Left lung (tissue), 10 donors: ENCODE results near the gene DOCK8. TPM values are rescaled to one million over a fixed set of nuclear protein-coding genes. Genes with fewer than 3 reads are reported as not detected.
A peak's percentile ranks its signal among the peaks of the same experiment; 100 is the strongest.

Source experiments
- ATAC-seq: fragments of 200-7000 bp; cut with Tn5 transposase; one replicate; pipeline ENCODE4 v1.9.1; 2020; ENCODE audit warnings: moderate library complexity
- DNase-seq, 4 donors: peaks; one replicate each; pipeline ENCODE4 v3.0.0-alpha.2; 2013 to 2020
- H3K27ac ChIP-seq, 2 donors: fragments of 200-600 bp; sonication (generic) in 1 of 2; one replicate each; pipeline versions ENCODE4 v1.5.0 to v1.8.0; 2020 to 2021
- H3K27me3 ChIP-seq, 2 donors: fragments of 200-600 bp; sonication (generic) in 1 of 2; one replicate each; pipeline versions ENCODE4 v1.5.0 to v1.8.0; 2020 to 2021
- H3K36me3 ChIP-seq, 2 donors: fragments of 200-600 bp; sonication (generic) in 1 of 2; one replicate each; pipeline versions ENCODE4 v1.5.0 to v1.8.0; 2020 to 2021
- H3K4me1 ChIP-seq, 2 donors: fragments of 200-600 bp; one replicate each; pipeline ENCODE4 v1.8.0; 2021
- H3K4me3 ChIP-seq, 2 donors: fragments of 200-600 bp; sonication (generic) in 1 of 2; one replicate each; pipeline versions ENCODE4 v1.5.0 to v1.8.0; 2020 to 2021; ENCODE audit warnings: mild to moderate bottlenecking in 1 of 2
- H3K9me3 ChIP-seq, 2 donors: fragments of 200-600 bp; sonication (generic) in 1 of 2; one replicate each; pipeline versions ENCODE4 v1.5.0 to v1.8.0; 2020 to 2021
- CTCF ChIP-seq, 2 donors: fragments of 200-600 bp; sonication (generic) in 1 of 2; IDR thresholded peaks; one replicate each; pipeline versions ENCODE4 v1.5.0 to v1.8.0; 2021; ENCODE audit warnings: antibody characterized with exemption in 2 of 2
- intact Hi-C, 2 donors: fragments of 100-400 bp; cut with DNase I; formaldehyde crosslinking; loops; one replicate each; pipeline versions ENCODE4 v1.11.2 to v1.14.2; 2022
- polyA plus RNA-seq, 6 donors: library from polyadenylated mRNA; unstranded; fragments of 120-200 nt; gene quantifications; one replicate each; pipeline ENCODE4 v1.2.1, GENCODE V29; 2013; ENCODE audit not compliant: insufficient read length in 6 of 6
- total RNA-seq, 2 donors: library from RNA; stranded (reverse); fragmentation: NEBNext Ultra II Directional; extraction: Animal tissue kit (Norgen Biotek cat#: 25700); gene quantifications; one replicate each; pipeline ENCODE4 v1.2.1, GENCODE V29; 2021
- donor health status: DM: no; HTN: yes; CAD: no.
- donor health status: DM: no; HTN: no; CAD: no.

Gene DOCK8
- total and polyA plus RNA-seq, 8 donors, result 5.9 to 95.9 (median 8.5) TPM

GRCh38 chr9:295576-295975 is 80.9 kb downstream of the DOCK8 start:
- Histone ChIP-seq H3K9me3 (no peaks in the 10 kb centered on the region), H3K36me3 (peaks cover 0 to 2% of the 10 kb centered on the region in 2 donors), H3K27ac (peak overlapping the region in 1 of 2 donors; percentile 94), H3K4me1 (peaks cover 0 to 32% of the 10 kb centered on the region in 2 donors), H3K27me3 (no peaks in the 10 kb centered on the region), H3K4me3 (no peak overlapping the region)
- TF ChIP-seq CTCF (IDR thresholded peaks at IDR 0.05), result no peak
- ATAC-seq, result no peak
- intact Hi-C loops, result no loop called here
- no peak for DNase-seq

- H3K4me3 ChIP-seq, result no peak overlapping the region
- H3K36me3 ChIP-seq, result no peaks in the 10 kb centered on the region
- peak overlapping the region in 1 of 2 donors; percentile 94 for H3K27ac ChIP-seq
- H3K4me1 ChIP-seq, result peaks cover 0 to 32% of the 10 kb centered on the region in 2 donors
- no peak for TF ChIP-seq CTCF (IDR thresholded peaks at IDR 0.05)
- no peaks in the 10 kb centered on the region for H3K27me3 ChIP-seq
- no peak for ATAC-seq
- intact Hi-C loops, result no loop called here
- H3K9me3 ChIP-seq, result no peaks in the 10 kb centered on the region
- no peak for DNase-seq
These were observed 81.7 kb downstream of the DOCK8 start for GRCh38 chr9:296411-296810.

- intact Hi-C loops, result no loop called here
- ATAC-seq, result peak; percentile 97
- Histone ChIP-seq H3K27me3 (no peaks in the 10 kb centered on the region), H3K9me3 (no peaks in the 10 kb centered on the region), H3K36me3 (no peaks in the 10 kb centered on the region), H3K27ac (peak overlapping the region in 1 of 2 donors; percentile 94), H3K4me3 (no peak overlapping the region), H3K4me1 (peaks cover 0 to 32% of the 10 kb centered on the region in 2 donors)
- peak in 2 of 4 donors; percentile 73 to 81 for DNase-seq
- TF ChIP-seq CTCF (IDR thresholded peaks at IDR 0.05), result no peak
These were observed 82.7 kb downstream of the DOCK8 start for GRCh38 chr9:297104-297972.

GRCh38 chr9:303502-303901 is 88.8 kb downstream of the DOCK8 start:
- ATAC-seq (no peak), DNase-seq (no peak)
- no peak overlapping the region for H3K4me3 ChIP-seq
- H3K4me1 ChIP-seq, result peaks cover 0 to 6% of the 10 kb centered on the region in 2 donors
- H3K9me3 ChIP-seq, result no peaks in the 10 kb centered on the region
- peak overlapping the region in 1 of 2 donors; percentile 65 for H3K27ac ChIP-seq
- intact Hi-C loops, result no loop called here
- no peaks in the 10 kb centered on the region for H3K27me3 ChIP-seq
- TF ChIP-seq CTCF (IDR thresholded peaks at IDR 0.05), result no peak
- peaks cover 0 to 24% of the 10 kb centered on the region in 2 donors for H3K36me3 ChIP-seq

GRCh38 chr9:304106-304505 is 89.4 kb downstream of the DOCK8 start:
- Histone ChIP-seq H3K27ac (peak overlapping the region in 1 of 2 donors; percentile 65), H3K4me1 (no peaks in the 10 kb centered on the region), H3K9me3 (no peaks in the 10 kb centered on the region), H3K36me3 (peaks cover 0 to 29% of the 10 kb centered on the region in 2 donors), H3K4me3 (no peak overlapping the region), H3K27me3 (no peaks in the 10 kb centered on the region)
- DNase-seq (no peak), ATAC-seq (peak; percentile 77)
- intact Hi-C loops, result no loop called here
- no peak for TF ChIP-seq CTCF (IDR thresholded peaks at IDR 0.05)
